Ovary (tissue), 3 donors: ENCODE results near the gene CC2D1A.

Experiments
- EP300 ChIP-seq: sonication (generic); formaldehyde crosslinking; IDR thresholded peaks from one replicate; pipeline ENCODE4 v1.6.1; 2017; ENCODE audit warnings: antibody characterized with exemption
- POLR2A ChIP-seq: fragments of 450-650 bp; IDR thresholded peaks from one replicate; pipeline ENCODE4 v1.6.1; 2017; ENCODE audit warnings: antibody characterized with exemption, mild to moderate bottlenecking, moderate library complexity
- TF ChIP-seq, protein P1 (sequence below), 3 donors: fragments of 450-650 bp in 2 of 3; fragments of 200-600 bp in 1 of 3; IDR thresholded peaks; one replicate each; pipeline versions ENCODE4 v1.5.1 to v1.8.0; 2016 to 2022; ENCODE audit warnings: antibody characterized with exemption in 3 of 3, mild to moderate bottlenecking in 1 of 3
- donor health status: DM: no; HTN: no; CAD: no.

DNA sequence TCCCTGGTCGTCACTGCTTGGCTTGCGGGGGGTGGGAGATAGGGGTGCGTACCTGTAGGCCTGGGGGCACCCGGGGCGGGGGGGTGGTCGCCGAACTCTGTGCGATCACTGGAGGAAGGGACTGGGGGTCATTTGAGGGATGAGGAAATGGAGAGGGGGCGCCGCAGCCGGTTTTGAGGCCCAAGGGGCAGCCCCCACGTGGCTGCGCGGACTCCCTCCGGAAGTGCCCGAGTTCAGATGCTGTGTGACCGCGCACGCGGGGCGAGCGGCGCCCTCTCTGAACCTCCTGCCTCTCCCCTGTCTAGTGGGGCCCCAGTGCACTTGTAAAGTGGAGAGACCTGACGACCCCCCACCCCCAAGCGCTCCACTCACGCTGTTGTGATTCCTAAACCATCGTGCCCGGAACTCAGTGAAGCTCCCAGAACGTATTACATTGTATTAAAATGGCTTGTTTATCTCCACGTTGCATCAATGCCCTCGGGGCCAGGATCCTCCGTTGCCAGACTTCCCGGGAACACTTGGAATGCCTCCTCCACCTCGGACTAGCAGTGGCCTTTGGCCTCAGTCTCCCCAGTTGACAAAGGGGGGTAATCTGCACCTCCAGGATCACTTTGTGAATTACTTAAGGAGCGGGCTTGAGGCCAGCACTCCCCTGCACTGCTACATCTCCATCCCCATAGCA, 32.0 kb upstream of the CC2D1A start:
- TF ChIP-seq, protein P1, sequence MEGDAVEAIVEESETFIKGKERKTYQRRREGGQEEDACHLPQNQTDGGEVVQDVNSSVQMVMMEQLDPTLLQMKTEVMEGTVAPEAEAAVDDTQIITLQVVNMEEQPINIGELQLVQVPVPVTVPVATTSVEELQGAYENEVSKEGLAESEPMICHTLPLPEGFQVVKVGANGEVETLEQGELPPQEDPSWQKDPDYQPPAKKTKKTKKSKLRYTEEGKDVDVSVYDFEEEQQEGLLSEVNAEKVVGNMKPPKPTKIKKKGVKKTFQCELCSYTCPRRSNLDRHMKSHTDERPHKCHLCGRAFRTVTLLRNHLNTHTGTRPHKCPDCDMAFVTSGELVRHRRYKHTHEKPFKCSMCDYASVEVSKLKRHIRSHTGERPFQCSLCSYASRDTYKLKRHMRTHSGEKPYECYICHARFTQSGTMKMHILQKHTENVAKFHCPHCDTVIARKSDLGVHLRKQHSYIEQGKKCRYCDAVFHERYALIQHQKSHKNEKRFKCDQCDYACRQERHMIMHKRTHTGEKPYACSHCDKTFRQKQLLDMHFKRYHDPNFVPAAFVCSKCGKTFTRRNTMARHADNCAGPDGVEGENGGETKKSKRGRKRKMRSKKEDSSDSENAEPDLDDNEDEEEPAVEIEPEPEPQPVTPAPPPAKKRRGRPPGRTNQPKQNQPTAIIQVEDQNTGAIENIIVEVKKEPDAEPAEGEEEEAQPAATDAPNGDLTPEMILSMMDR (IDR thresholded peaks at IDR 0.05): no peak
- no peak for TF ChIP-seq EP300
- no peak for TF ChIP-seq POLR2A
